Endodermal cell (in vitro differentiated cells): ENCODE data around the gene MAPK8IP3. TPM values are rescaled to one million over a fixed set of nuclear protein-coding genes. Genes with fewer than 3 reads are reported as not detected.

Experiments used
- DNase-seq: peaks from one replicate; pipeline ENCODE4 v3.0.0-alpha.2; 2017
- H3K27ac ChIP-seq: 2 replicates; pipeline ENCODE4 v1.5.1; 2013; ENCODE audit warnings: mild to moderate bottlenecking, low read depth, low read length, moderate library complexity
- H3K27me3 ChIP-seq: 2 replicates; pipeline ENCODE4 v1.6.1; 2013; ENCODE audit warnings: mild to moderate bottlenecking, low read length, moderate library complexity; ENCODE audit not compliant: insufficient read depth, control insufficient read depth, poor library complexity, severe bottlenecking
- H3K36me3 ChIP-seq: 2 replicates; pipeline ENCODE4 v1.7.0; 2013; ENCODE audit warnings: mild to moderate bottlenecking, low read length, moderate library complexity; ENCODE audit not compliant: control insufficient read depth, insufficient read depth
- H3K4me1 ChIP-seq: one replicate; pipeline ENCODE4 v1.7.0; 2013; ENCODE audit warnings: low read length; ENCODE audit not compliant: control insufficient read depth, insufficient read depth
- H3K4me3 ChIP-seq: 2 replicates; pipeline ENCODE4 v1.5.1; 2013; ENCODE audit warnings: mild to moderate bottlenecking, low read length, moderate library complexity
- H3K9ac ChIP-seq: 2 replicates; pipeline ENCODE4 v1.6.1; 2013; ENCODE audit warnings: mild to moderate bottlenecking, low read length, moderate library complexity; ENCODE audit not compliant: poor library complexity, severe bottlenecking; ENCODE audit errors: extremely low read depth
- H3K9me3 ChIP-seq: 2 replicates; pipeline ENCODE4 v1.6.1; 2013; ENCODE audit warnings: mild to moderate bottlenecking, low read length, moderate library complexity; ENCODE audit not compliant: control insufficient read depth
- H3K27ac Mint-ChIP-seq: 2 replicates; pipeline ENCODE4 v1.8.0; 2020; ENCODE audit warnings: mixed read lengths
- H3K27me3 Mint-ChIP-seq: 2 replicates; pipeline ENCODE4 v1.8.0; 2021; ENCODE audit warnings: mild to moderate bottlenecking, mixed read lengths; ENCODE audit not compliant: insufficient read depth
- H3K36me3 Mint-ChIP-seq: 2 replicates; pipeline ENCODE4 v1.8.0; 2020; ENCODE audit warnings: low read depth, mixed read lengths
- H3K4me1 Mint-ChIP-seq: 2 replicates; pipeline ENCODE4 v1.8.0; 2020; ENCODE audit warnings: mixed read lengths
- H3K4me3 Mint-ChIP-seq: 2 replicates; pipeline ENCODE4 v1.8.0; 2020; ENCODE audit warnings: mild to moderate bottlenecking, moderate library complexity, mixed read lengths
- H3K9me3 Mint-ChIP-seq: 2 replicates; pipeline ENCODE4 v1.8.0; 2020; ENCODE audit warnings: mild to moderate bottlenecking, mixed read lengths
- WGBS, 2 experiments: methylation state at CpG; one replicate each; pipeline versions ENCODE4 v1.1.5 to v1.1.7; 2013; ENCODE audit warnings: missing lambda C conversion rate in 2 of 2, mixed read lengths in 1 of 2; ENCODE audit not compliant: insufficient coverage in 1 of 2, insufficient read length in 1 of 2; 5-methylcytosine and 5-hydroxymethylcytosine counted together
- total RNA-seq, 2 donors: library from RNA; stranded (reverse); fragmentation: NEBNext Ultra II Directional in 1 of 2; extraction: Animal tissue kit (Norgen Biotek cat#: 25700) in 1 of 2; gene quantifications; 2 replicates in 1 of 2; 3 replicates in 1 of 2; pipeline ENCODE4 v1.2.1, GENCODE V29; 2021
- TF ChIP-seq, protein P1 (sequence below): fragments of 200-600 bp; sonication (generic); conservative IDR thresholded peaks from 2 replicates; pipeline ENCODE4 v1.5.0; 2021; ENCODE audit warnings: antibody characterized with exemption, mild to moderate bottlenecking

The MAPK8IP3 gene
- total RNA-seq, 2 donors from 2014 or later = 76.0 to 84.0 TPM

DNA sequence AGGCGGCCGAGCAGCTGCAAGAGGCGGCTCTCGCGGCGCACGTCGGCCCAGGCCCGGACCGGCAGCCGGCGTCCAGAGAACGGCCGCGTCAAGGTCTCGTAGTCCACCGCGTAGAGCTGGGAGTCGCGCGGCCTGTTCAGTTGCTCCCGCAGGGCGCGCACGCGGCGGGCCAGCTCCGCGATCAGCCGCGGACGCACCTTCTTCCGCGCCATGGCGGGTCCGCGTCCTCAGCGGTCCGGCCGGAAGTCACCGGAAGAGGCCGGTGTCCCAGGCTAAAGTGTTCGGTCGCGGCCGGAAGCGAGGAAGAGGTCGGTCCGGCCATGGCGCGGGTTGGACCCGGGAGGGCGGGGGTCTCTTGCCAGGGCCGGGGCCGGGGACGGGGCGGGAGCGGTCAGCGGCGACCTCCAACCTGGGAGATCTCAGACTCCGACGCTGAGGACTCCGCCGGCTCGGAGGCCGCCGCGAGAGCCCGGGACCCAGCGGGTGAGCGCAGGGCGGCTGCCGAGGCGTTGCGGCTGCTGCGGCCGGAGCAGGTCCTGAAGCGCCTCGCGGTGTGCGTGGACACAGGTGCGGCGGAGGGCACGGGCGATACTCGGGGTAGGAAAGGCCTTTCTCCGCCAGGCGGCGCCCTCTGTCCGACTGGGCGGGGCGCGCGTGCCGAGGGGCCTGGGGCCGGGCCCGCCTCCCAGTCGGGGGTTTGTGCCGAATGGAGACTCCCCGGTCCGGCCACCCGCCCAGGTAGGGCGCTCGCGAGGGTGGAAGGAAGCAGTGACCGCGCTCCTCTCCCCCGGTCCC lies 67.1 kb downstream of the MAPK8IP3 start, which contains the start of gene MRPS34:
Gene MRPS34 (minus strand): TSS at position 227 of the 795 bp plus-strand sequence. CDS start 15 bp downstream, at position 212.
- DNase-seq = peak; percentile 95
- Mint-ChIP-seq H3K9me3 (no peaks in the 10 kb centered on the region), H3K27ac (peak within 1 kb of the TSS; percentile 96), H3K36me3 (peaks cover 9% of the 10 kb centered on the region), H3K4me3 (peak within 1 kb of the TSS; percentile 93), H3K4me1 (peaks cover 3% of the 10 kb centered on the region), H3K27me3 (no peaks in the 10 kb centered on the region)
- H3K4me1 ChIP-seq = no peaks in the 10 kb centered on the region
- peak within 1 kb of the TSS; percentile 72 for H3K9ac ChIP-seq
- WGBS, 2 experiments = 0% methylated on average over 30 to 108 of the region's 108 CpGs
- H3K9me3 ChIP-seq = no peaks in the 10 kb centered on the region
- peaks cover 10% of the 10 kb centered on the region for H3K36me3 ChIP-seq
- TF ChIP-seq, protein P1, sequence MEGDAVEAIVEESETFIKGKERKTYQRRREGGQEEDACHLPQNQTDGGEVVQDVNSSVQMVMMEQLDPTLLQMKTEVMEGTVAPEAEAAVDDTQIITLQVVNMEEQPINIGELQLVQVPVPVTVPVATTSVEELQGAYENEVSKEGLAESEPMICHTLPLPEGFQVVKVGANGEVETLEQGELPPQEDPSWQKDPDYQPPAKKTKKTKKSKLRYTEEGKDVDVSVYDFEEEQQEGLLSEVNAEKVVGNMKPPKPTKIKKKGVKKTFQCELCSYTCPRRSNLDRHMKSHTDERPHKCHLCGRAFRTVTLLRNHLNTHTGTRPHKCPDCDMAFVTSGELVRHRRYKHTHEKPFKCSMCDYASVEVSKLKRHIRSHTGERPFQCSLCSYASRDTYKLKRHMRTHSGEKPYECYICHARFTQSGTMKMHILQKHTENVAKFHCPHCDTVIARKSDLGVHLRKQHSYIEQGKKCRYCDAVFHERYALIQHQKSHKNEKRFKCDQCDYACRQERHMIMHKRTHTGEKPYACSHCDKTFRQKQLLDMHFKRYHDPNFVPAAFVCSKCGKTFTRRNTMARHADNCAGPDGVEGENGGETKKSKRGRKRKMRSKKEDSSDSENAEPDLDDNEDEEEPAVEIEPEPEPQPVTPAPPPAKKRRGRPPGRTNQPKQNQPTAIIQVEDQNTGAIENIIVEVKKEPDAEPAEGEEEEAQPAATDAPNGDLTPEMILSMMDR = peak; percentile 98
- H3K27ac ChIP-seq = peak within 1 kb of the TSS; percentile 87
- no peaks in the 10 kb centered on the region for H3K27me3 ChIP-seq
- H3K4me3 ChIP-seq = peak within 1 kb of the TSS; percentile 90

DNA sequence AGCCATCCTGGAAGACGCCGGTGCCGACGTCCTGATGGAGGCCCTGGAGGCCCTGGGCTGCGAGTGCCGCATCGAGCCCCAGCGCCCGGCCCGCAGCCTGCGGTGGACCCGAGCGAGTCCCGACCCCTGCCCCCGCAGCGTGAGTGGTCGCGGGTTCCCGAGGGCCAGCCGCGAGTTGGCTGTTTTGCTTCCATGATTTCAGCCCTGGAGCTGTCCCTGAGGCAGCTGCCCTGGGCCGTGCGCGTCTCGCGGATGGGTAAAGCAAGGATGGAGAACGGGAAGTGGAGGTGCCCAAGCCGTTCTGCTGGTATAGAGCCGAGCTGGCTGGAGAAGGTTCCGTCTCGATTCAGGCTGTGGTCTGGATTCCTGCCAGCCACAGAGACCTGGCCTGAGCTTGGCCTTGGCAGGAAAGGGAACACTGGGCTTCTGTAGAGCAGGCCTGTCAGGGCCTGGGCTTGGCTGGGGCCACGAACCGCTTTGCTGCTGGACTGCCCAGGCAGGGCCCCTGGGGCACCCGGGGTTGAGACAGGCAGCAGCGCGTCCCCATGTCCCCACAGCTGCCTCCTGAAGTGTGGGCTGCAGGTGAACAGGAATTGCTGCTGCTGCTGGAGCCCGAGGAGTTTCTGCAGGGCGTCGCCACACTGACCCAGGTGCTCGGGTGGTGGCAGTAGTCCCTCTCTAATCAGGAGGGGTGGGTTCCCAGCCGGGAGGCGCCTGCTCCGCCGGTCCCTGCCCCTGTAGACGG lies 67.9 kb downstream of the MAPK8IP3 start:
- DNase-seq = no peak
- H3K9me3 ChIP-seq = no peaks in the 10 kb centered on the region
- H3K4me3 Mint-ChIP-seq = peak overlapping the region; percentile 93
- peak overlapping the region; percentile 64 for H3K27ac Mint-ChIP-seq
- H3K9ac ChIP-seq = peak overlapping the region; percentile 57
- H3K4me3 ChIP-seq = peak overlapping the region; percentile 90
- H3K4me1 Mint-ChIP-seq = peaks cover 3% of the 10 kb centered on the region
- H3K36me3 Mint-ChIP-seq = peaks cover 9% of the 10 kb centered on the region
- 33 to 35% methylated on average over 26 to 45 of the region's 45 CpGs for WGBS, 2 experiments
- H3K36me3 ChIP-seq = peaks cover 15% of the 10 kb centered on the region
- TF ChIP-seq, protein P1 = peak; percentile 38
- H3K4me1 ChIP-seq = no peaks in the 10 kb centered on the region
- no peaks in the 10 kb centered on the region for H3K27me3 Mint-ChIP-seq
- H3K27ac ChIP-seq = no peak overlapping the region
- H3K27me3 ChIP-seq = no peaks in the 10 kb centered on the region
- no peaks in the 10 kb centered on the region for H3K9me3 Mint-ChIP-seq

DNA sequence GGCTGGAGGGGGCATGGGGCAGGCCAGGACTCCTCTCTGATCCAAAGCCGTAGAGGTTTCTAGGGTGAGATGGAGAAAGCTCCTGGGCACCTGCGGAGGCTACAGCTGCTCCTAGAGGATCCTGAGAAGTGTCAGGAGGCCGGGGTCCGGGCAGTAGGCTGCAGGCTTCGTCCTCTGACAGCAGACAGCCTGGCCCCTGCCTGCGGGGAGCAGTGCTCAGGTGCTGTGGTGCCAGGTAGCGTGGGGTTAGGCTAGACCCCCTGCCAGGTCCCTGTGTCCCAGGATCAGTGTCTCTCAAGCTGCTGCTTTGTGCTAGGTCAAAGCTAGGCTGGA lies 68.4 kb downstream of the MAPK8IP3 start:
- H3K4me3 Mint-ChIP-seq = peak overlapping the region; percentile 93
- H3K27ac ChIP-seq = no peak overlapping the region
- TF ChIP-seq, protein P1 = no peak
- H3K36me3 ChIP-seq = peaks cover 15% of the 10 kb centered on the region
- no peaks in the 10 kb centered on the region for H3K9me3 Mint-ChIP-seq
- H3K4me1 ChIP-seq = no peaks in the 10 kb centered on the region
- H3K4me1 Mint-ChIP-seq = peaks cover 3% of the 10 kb centered on the region
- H3K4me3 ChIP-seq = peak overlapping the region; percentile 90
- no peaks in the 10 kb centered on the region for H3K27me3 Mint-ChIP-seq
- H3K27me3 ChIP-seq = no peaks in the 10 kb centered on the region
- 88 to 98% methylated on average over 7 of the region's 7 CpGs for WGBS, 2 experiments
- H3K27ac Mint-ChIP-seq = no peak overlapping the region
- H3K36me3 Mint-ChIP-seq = peaks cover 11% of the 10 kb centered on the region
- H3K9me3 ChIP-seq = no peaks in the 10 kb centered on the region
- DNase-seq = no peak
- no peak overlapping the region for H3K9ac ChIP-seq
